Effector CD8-positive, alpha-beta T cell (primary cell): ENCODE measurements around the gene ADARB2.
"Not testable (repeated sequence)": the region's sequence is repeated elsewhere in the genome, so short reads cannot be mapped to it uniquely, and the experiment has no call there.

Experiments
- DNase-seq: peaks from one replicate; lab custom pipeline; 2025; lab: John Stamatoyannopoulos, UW

Gene ADARB2

DNA sequence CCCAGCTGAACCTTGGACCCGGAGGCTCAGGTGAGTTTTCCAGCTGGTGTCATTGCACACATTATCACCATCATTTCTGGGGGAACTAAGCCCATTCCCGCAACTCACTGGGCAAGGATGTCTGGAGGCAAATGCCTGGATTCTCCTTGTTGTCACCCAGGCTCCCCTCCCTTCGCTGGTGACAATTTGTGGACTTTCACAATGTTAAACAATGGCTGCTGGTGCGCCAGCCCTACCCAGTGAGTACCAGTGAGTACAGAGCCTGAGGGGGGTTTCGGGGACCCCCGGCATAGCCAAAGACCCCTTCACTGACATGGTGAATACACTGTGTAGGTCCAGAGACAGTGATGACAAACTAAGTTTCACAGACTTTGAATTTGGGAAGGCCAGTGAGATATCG lies 189.2 kb downstream of the ADARB2 start:
- no peak for DNase-seq

DNA sequence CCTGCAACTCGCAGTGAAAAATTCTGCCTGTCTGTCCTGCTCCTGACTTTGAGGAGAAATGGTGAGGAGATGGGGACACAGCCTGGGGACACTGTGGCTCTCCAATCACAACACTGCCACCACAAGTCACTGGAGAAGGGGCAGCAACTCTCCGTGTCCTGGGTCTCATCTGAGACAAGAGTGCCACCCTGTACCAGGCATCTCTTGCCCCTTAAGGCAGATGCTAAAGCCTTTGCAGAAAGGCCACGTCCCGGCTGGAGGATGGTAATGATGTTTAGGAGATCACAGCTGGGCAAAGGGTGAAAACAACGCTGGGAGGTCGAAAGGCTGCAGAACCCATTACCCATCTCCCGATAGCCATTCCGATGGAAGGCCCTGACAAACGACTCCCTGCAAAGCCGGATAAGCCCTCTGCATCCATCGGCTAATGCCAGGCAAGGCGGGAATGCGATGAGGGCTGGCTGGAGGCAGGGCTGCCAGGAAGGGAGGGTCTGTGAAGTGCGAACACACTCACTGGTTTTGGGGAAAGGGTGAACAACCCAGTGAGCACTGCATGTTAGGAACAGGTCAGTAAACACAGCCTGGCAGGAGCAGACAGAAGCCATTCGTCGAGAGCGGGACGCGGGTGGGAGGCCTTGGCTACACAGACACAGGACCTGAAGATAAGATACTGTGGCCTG lies 190.8 kb downstream of the ADARB2 start:
- DNase-seq, result no peak

DNA sequence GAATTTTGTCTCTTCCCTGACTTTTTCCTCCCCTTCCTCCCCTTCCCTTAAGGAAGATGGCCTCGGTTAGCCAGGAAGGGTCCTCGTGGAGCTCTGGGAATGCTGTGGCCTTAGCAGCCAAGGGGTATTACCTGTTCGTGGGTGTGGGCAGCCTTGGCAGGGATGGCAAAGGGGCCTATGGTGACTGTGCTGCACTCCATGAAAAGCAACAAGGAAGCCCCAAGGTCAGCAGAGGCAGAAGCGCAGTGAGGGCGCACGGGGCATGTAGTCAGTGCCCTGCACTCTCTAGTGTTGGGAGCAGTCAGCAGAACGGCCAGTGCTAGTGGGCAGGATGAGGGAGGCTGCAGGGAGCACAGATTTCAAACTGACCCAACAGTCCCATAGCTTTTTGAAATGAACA lies 191.8 kb downstream of the ADARB2 start:
- no peak for DNase-seq

DNA sequence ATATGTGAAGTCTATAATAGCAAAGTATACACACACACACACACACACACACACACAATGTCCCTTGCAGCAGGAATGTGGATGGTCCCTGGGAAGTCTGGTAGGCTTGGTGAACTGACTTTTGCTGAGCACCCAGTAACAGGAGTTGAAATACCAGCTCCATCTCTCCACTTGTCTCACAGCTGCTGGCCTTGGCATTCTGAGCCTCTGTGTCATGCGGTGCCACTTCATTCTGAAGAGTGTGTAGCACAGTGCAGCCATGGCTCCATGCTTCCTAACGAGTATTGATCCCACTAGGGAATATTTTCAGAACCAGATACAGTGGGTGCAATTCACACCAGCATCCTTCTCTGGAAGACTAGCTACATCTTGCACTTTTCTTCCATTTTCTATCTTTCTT lies 192.4 kb downstream of the ADARB2 start:
- no peak for DNase-seq

DNA sequence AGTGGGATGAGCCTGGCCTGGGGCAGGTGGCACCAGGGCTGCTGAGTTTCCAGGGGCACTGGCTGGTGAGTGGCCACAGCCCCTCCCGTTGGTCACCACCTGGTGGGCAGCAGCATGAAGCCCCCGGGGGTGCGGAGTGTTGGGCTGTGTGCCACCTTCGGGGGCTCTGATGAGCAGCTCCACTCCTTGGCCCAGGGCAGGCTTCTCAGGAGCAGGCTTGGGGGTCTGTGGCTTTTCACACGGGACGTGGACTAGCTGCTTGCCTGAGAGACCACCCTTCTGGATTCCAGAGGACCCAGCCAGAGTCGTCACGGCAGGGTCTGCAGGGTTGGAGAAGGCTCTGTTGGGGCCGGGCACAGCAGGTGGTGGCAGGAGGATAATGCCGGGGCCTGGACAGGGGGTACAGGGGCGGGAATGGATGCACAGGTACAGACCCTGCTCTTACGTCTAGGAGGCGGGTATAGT lies 193.1 kb downstream of the ADARB2 start:
- no peak for DNase-seq

DNA sequence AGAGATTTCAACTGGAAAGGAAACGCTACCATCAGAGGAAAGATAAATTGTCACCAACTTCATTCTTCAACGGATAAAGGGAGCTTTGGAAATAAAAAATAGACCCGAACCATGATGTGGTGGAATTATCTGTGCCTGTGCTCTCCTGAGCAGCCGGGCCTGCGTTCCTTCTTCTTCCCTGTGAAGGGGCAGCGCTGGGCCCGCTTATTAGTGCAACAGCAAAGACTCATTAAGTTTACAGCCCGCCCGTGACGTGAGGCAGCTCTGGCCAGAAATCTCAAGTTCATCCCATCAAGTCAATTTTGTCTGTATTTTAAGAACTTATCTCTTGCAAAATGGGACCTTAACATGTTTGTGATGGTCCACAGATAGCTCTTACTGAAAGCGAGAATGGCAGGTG lies 193.7 kb downstream of the ADARB2 start:
- DNase-seq, result no peak

DNA sequence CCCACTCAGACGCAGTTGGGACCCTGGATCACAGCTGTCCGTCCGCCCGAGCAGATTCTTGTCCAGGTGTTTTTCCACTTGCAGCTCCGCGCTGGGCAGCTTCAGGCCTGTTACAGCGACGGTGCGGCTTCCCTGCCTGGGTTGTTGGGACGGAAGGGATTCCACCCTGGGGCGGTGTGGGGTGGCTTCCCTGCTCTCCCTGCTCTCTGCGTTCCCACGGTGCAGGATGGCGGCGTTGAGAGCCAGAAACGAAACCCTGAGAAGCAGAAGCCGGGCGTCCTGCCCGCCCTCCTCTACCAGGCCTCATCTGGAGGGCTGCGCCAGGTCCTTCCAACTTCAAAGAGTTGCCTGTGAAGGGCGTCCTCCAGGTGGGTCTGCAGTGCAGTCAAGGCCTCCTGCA lies 194.4 kb downstream of the ADARB2 start:
- DNase-seq, result no peak

DNA sequence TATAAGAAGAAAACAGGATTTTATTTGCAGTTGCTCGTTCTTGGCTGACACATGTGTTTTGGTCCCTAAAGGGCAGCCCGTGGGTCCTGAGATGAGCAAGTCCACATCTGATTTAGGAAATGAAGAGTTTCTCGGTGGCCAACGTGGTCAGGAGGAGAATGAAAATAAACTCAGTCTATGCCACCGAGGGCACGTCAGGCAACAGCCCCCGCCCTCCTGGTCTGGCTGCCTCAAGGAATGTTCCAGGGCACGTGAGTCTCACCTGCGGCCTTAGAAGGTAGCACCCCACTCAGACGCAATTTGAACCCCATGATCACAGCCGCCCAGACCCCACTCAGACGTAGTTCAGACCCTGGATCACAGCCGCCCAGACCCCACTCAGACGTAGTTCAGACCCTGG lies 197.2 kb downstream of the ADARB2 start:
- no peak for DNase-seq

DNA sequence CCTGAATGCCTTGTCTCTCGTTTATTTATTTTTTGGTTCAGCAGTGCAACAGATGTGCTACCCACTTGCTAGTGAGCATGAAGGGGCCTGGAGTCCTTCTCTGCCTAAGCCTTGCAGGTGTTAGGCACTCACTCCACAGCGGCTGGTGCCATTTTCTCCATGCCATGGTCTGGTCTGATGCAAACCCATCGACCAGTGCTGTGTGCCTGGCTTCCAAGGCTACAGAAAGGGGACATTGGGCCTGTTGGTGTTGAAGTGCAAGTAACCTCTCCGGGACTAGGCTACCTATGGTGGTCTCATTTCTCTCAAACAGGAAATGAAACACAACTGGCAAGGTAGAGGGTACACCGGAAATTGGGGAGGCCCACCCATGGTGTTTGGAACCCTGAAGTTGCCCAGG lies 198.1 kb downstream of the ADARB2 start:
- DNase-seq, result no peak

DNA sequence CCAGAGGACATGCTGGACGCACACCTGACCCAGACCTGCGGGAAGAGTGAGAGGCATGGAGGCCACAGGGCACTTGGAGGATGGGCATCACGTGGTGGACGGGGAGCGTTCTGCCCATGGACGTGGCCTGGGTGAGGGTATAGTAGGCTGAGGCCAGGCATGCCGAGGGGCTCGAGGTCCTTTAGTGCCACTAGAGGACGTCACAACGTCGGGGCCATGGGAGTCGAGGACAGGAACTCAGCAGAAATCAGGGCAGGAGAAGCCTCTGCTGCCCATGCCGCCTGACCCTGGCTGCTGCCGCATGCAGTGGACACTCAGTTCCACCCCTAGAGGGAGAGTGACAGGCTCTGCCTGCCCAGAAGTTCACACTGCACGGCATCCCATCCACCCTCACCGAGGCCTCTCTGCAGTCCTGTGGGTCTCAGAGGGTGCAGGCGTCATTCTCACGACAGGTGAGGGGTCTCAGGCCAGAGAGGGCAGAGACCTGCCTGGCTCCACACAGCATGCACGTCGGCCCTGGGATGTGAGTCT lies 198.7 kb downstream of the ADARB2 start:
- no peak for DNase-seq

DNA sequence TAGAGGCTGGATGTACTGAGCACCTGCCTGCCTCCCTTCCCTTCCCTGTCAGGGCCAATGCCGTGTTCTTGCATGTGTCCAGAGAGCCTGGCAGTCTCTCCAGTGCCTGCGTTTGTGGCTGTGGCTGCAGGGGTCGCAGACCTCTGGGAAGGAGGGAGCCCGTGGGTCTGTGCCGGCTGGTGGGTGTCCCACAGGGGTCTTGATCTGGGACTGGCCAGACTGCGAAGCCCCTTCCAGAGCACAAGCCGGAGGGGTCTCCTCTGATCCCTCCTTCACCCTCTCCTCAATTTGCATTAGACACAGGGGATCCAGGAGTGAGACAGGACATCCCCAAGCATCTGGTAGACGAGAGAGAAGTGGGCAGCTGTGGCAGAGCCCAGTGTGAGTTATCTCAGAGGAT lies 199.2 kb downstream of the ADARB2 start:
- DNase-seq, result no peak

DNA sequence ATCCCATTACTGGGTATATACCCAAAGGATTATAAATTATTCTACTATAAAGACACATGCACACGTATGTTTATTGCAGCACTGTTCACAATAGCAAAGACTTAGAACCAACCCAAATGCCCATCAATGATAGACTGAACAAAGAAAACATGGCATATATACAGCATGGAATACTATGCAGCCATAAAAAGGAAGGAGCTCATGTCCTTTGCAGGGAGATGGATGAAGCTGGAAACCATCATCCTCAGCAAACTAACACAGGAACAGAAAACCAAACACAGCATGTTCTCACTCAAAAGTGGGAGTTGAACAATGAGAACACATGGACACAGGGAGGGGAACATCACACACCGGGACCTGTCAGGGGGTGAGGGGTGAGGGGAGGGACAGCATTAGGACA lies 199.9 kb downstream of the ADARB2 start:
- DNase-seq, result not testable (repeated sequence)

DNA sequence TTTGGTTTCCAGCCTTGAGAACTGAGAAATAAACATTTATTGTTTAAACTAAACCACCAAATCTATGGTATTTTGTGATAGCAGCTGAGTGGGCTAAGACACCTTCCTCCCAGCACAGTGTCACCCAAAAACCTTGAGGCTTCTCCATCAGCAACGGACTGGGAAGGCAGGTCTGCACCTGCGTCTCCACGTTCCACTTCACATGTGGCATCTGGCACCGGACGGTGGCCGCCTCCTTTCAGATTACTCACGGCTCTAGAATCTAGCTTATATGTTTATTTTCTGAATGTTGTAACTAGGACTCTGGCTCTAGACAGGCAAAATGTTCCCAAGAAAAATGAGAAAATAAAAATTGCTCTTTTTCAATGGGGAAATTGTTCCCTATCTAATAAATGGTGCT lies 201.0 kb downstream of the ADARB2 start:
- no peak for DNase-seq

DNA sequence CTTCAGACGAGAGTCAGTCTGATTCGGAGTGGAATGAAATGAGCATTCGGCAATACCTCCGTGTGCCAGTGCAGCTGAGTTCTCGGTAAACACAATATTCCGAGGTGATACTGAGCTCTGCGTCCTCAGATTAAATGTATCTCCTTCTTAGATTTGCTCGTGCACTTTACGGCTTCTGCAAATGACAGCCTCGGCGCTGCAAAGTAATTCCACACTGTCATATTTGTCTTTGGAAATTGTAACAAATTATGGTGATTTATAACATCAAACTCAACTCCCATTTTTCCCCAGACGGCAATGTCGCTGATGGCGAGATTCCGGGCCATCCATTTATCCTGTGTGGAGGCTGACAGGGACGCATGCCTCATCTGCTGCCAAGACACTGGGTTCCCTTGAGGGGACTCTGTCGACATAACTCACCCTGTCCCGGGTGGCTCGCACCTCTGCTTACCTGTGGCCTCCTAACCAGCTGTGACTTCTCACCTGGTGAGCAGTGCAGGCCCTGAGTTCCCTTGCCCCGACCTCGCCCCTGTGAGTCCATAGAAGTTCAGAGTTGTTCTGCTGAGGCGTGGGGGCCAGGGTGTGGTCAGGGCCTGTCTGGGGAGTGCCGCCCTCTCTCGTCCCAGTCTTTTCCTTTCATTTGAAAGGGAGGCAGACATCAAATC lies 201.9 kb downstream of the ADARB2 start:
- no peak for DNase-seq

DNA sequence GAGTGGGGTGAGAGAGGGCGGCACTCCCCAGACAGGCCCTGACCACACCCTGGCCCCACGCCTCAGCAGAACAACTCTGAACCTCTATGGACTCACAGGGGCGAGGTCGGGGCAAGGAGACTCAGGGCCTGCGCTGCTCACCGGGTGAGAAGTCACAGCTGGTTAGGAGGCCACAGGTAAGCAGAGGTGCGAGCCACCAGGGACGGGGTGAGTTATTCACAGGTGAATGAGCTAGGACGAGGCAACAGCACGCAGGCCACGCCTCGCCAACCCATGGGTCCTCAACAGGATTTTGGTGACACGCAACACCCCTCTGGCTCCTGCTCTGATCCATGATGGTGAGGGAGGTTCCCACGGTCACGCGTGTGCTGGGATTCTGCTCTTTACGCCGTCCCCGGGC lies 202.5 kb downstream of the ADARB2 start:
- DNase-seq, result no peak

DNA sequence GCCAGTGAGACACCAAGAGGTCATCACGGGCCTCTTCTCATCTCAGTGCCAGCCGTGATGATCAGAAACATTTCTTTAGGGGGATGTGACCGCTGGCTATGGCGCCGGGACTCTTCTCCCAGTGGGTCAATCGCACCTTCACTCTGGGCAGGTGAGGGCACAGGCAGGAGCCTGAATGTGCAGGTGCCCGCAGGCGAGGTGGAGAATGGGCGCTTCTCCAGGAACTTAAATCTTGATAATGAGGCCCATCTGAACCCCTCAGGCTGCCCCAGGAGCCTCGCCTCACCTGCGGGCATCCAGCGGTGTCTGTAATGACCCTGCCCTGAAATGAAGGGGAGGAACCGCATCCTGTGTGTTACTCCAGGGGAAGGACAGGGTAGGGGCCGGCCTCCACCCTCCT lies 204.7 kb downstream of the ADARB2 start:
- DNase-seq, result no peak

DNA sequence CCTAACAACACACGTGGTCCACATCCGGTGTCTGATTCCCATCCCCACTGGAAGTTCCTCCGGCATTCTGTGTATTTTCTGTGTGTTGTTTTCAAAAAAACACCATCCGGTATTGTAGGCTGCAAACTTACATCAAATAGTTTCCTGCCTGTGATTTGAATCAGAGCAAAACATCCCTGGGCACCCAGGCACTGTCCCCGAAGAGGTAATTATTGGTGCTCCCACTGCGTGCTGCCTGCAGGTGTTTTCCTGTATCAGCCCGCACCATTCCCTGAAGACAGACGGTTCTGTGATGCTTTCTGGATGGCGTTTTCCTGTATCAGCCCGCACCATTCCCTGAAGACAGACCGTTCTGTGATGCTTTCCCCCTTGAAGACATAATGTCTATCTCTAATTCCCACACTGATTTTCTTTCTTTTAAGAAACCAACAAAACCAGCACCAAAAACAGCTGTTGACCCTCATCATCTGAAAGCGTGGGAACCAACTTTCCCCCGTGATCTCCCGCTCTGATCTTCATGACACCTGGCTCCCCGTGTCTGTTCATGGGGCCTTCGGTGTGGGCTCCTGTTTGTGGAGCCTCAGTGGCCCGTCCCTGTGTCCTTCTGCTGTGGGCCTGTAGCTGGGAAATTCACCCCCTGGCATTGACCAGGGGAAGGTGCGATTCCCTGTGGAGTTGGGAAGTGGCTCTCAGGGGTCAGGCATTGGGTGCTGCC lies 205.3 kb downstream of the ADARB2 start:
- no peak for DNase-seq

DNA sequence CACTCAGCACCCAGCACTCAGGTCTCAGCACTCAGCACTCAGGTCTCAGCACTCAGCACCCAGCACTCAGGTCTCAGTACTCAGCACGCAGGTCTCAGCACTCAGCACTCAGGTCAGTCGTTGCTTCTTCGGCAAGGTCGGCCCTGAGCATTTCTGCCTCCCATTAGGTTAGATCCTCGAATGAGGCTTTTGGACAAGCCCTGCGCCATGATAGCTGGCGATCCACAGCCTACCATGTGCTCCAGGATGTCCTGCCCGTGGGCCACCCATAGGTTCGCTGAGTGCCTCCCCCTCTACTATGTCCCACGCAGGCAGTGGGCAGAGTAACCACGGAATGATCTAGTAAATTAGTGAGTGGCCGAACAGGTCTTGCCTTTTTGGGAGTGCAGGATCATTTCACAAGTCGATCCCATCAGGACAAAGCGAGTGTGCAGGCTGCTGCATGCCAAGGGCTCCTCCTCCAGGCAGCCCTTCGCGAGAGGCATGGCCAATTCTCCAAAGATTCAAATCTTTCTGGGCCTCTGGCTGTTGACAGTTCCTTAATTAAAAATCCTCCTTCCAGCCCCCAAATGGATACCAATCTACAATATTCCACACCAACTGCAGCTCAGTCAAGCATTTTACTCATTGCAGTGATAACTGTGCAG lies 206.3 kb downstream of the ADARB2 start:
- DNase-seq, result no peak

DNA sequence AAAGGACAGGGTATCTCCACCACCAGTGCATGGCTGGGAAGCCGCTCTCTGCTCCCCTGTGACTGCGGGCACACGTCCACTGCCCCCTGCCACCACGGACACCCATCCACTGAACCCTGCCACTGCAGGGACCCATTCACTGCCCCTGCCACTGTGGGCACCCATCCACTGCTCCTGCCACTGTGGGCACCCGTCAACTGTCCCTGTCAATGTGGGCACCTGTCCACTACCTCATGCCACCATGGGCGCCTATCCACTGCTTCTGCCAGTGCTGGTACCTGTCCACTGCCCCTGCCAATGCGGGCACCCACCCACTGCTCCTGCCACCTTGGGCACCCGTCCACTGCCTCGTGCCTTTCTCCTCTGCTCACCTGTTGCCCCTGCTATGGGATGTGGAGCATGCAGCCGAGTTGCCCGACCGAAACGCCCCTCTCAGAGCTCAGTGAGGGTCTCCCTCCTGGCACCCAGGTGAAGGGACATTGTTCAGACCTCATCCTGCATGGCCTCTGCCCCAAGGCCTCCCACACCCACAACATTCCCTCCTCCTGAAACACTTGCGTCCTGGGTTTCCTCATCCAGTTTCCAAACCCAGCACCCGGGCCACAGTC lies 207.4 kb downstream of the ADARB2 start:
- no peak for DNase-seq

DNA sequence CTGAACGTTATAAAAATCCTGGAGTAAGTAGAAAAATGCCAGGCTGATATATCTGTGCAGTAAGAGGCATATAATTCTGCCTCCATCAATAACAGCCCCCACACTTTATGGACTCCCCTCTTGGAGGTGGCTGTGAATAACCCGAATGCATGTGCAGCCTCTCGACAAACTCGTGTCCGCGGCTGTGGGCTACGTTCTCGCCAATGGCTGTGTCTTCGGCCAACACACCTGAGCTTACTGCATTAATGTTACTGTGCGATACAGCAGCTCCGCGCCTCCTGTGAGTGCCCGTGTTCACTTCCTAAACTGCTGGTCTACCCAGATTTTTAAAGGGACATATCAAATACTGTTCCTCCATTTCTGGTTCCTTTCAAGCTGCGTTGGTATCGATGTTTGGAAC lies 209.4 kb downstream of the ADARB2 start:
- DNase-seq, result no peak

DNA sequence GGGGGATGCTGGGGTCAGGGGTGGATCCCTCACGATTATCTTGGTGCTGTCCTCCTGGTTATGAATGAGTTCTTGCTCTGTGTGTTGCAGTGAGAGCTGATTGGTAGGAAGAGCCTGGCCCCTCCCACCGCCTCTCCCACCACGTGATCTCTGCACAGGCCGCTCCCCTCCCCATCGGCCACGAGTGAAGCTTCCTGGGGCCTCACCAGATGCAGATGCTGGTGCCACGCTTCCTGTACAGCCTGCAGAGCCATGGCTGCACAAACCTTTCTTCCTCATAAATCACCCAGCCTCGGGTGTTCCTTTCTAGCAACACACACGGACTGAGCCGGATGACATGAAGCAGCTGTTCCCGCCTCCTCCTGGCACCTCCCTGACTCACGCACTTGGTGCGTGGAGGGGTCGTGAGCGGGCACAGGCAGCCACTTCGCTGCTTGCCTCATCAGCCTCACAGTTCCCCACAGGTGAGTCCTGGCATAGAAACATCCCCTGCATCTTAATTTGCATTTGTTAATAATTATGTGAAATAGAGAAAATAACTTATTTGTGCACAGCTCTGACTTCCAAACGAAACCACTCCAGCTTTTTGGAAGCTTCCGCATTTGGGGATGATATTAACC lies 210.8 kb downstream of the ADARB2 start:
- DNase-seq, result no peak
